ENCODE results near the gene PREP.

The PREP gene

GRCh38 chr6:105302617-105303128 lies 100.2 kb downstream of the PREP start:
- DNase-seq, result no peak

GRCh38 chr6:105301756-105302616 lies 100.9 kb downstream of the PREP start:
- no peak for DNase-seq

GRCh38 chr6:105301072-105301503 lies 101.8 kb downstream of the PREP start:
- DNase-seq, result no peak

- DNase-seq, result no peak
These were observed 102.8 kb downstream of the PREP start for GRCh38 chr6:105300090-105300489.

GRCh38 chr6:105294129-105294528 lies 108.8 kb downstream of the PREP start:
- DNase-seq, result peak; percentile 12

- DNase-seq, result no peak
These were observed 110.1 kb downstream of the PREP start for GRCh38 chr6:105292689-105293339.

- DNase-seq, result no peak
These were observed 111.4 kb downstream of the PREP start for GRCh38 chr6:105291525-105291924.

- no peak for DNase-seq
These were observed 120.0 kb downstream of the PREP start for GRCh38 chr6:105282631-105283585.

GRCh38 chr6:105280033-105280432 lies 122.8 kb downstream of the PREP start:
- no peak for DNase-seq

GRCh38 chr6:105279463-105279862 lies 123.4 kb downstream of the PREP start:
- DNase-seq, result no peak

GRCh38 chr6:105278813-105279212 lies 124.1 kb downstream of the PREP start:
- DNase-seq, result no peak

GRCh38 chr6:105278035-105278434 lies 124.8 kb downstream of the PREP start:
- DNase-seq, result no peak

GRCh38 chr6:105276374-105276773 lies 126.5 kb downstream of the PREP start:
- DNase-seq, result no peak

- DNase-seq, result no peak
These were observed 127.3 kb downstream of the PREP start for GRCh38 chr6:105275542-105275941.

- no peak for DNase-seq
These were observed 128.2 kb downstream of the PREP start for GRCh38 chr6:105274678-105275077.

- no peak for DNase-seq
These were observed 129.3 kb downstream of the PREP start for GRCh38 chr6:105273589-105273988.

- peak; percentile 12 for DNase-seq
These were observed 130.1 kb downstream of the PREP start for GRCh38 chr6:105272786-105273185.

- no peak for DNase-seq
These were observed 132.4 kb downstream of the PREP start for GRCh38 chr6:105270511-105270910.

- no peak for DNase-seq
These were observed 133.5 kb downstream of the PREP start for GRCh38 chr6:105269390-105269789.

GRCh38 chr6:105263685-105264610 lies 138.9 kb downstream of the PREP start:
- DNase-seq, result no peak
